AG09319 (cell line): ENCODE results near the gene FNDC3B.

Experiments
- DNase-seq: peaks from one replicate; pipeline ENCODE4 v3.0.0-alpha.2; 2010; ENCODE audit warnings: low read depth; ENCODE audit errors: extremely low read depth
- TF ChIP-seq, protein P1 (sequence below): IDR thresholded peaks from 2 replicates; pipeline ENCODE4 v1.5.1; 2011; ENCODE audit warnings: low read depth, mild to moderate bottlenecking, inconsistent platforms, low read length, moderate library complexity

FNDC3B gene

DNA sequence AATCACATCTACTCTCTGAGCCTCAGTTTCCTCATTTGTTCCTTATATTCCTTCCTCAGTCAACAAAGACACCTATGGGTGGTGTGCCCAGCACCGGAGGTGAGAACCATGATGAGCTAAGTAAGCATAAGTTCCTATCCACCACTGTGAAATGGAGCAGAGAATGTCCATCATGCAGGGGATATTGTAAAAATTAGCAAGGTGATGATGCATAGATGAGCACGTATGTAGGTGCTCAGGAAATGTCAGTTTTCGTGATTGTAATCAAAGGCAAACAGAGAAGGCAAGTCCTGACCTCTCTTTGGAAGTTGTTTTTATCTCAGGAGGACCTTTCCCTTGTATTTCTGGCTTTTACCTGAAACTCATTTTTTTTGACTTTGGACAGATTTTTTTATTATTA is 243.5 kb downstream of the FNDC3B start:
- TF ChIP-seq, protein P1, sequence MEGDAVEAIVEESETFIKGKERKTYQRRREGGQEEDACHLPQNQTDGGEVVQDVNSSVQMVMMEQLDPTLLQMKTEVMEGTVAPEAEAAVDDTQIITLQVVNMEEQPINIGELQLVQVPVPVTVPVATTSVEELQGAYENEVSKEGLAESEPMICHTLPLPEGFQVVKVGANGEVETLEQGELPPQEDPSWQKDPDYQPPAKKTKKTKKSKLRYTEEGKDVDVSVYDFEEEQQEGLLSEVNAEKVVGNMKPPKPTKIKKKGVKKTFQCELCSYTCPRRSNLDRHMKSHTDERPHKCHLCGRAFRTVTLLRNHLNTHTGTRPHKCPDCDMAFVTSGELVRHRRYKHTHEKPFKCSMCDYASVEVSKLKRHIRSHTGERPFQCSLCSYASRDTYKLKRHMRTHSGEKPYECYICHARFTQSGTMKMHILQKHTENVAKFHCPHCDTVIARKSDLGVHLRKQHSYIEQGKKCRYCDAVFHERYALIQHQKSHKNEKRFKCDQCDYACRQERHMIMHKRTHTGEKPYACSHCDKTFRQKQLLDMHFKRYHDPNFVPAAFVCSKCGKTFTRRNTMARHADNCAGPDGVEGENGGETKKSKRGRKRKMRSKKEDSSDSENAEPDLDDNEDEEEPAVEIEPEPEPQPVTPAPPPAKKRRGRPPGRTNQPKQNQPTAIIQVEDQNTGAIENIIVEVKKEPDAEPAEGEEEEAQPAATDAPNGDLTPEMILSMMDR: no peak
- DNase-seq: no peak

DNA sequence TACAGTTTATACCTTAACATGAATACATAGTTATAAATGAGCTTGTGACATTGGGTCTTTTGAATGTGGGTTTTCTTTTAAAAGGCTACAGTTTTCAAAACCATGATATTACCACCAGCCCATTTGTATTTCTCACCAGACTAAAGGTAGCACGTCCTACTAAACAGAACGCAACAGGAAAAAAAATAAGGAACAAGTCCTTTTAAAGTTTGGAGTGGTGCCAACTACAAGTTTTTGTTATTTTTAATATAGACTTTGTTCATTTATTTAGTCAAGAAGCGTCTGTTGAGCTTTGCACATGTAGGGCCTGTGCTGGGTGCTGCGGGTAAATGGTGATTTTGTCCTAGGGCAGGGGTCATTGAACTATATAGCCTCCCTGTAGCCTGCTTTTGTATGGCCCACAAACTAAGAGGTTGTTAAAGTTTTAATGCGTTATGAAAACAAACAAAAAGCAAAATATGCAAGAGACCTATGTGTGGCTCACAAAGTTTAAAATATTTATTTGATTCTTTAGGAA is 244.5 kb downstream of the FNDC3B start:
- no peak for DNase-seq
- TF ChIP-seq, protein P1: no peak

DNA sequence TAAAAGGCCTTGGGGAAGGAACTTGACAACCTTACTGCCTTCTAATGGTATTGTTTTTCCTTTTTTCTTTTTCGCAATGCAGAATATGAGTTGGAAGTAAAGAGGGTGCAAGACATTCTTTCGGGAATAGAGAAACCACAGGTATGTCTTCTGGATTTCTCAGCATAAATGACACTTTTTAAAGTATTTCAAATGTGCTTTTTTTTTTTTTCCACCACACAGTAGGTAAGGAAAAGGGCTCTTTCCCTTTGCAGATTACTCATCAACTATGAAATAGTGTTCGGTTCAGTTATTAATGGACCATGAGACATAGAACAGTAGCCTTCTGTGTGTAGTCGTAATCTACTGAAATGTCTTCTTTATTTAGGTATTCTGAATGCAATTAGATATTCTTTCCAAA is 246.5 kb downstream of the FNDC3B start:
- TF ChIP-seq, protein P1: no peak
- no peak for DNase-seq

DNA sequence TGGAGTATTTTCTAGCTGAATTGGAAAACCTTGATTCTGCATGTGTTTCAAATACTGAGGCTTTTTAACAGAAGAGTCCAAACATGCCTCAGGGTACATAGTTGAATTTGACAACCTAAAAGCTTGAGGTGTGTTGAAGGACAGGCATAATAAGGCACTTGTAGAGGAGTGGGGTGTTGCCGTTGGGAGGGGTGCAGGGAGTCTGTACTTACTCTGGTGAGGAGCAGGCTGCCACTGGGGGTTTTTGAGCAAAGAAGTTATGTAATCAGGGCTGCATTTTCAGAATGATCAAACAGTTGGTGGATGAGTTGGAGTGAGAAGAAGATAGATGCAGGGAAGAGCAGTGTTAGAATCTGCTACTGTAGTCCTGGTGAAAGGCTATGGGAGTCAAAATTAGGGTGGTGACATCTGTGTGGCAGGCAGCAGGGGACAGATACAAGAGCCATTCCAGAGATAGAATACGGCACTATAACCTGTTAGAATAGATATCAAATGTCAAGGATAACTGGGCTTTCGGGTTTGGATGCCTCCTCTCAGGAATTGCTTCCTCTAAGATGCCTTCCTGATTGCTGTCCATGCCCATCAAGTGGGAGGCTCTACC is 247.3 kb downstream of the FNDC3B start:
- no peak for DNase-seq
- TF ChIP-seq, protein P1: no peak

DNA sequence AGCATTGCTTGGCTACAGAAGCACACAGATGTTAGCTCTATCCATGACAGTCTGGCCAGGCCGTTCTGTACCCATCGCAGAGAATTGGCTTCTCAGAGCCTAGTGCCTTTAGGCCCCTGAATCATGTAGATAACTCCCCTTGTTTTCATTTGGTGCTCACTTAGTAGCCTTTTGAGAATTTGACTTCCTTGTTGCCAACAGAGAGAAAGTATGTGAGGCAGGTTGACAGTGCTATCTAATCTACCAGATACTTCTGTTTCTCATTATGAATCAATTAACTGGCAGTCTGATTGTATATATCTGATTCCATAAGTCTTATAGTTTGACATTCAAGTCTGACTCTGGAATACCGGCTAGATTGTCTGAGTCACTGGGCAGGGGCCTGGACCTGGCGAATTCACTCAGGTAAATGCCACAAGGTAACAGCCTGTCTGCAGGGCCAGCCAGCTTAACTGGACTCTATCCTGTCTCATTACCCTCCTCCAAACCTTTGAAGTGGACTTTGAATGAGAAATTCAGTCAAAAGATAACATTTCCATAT is 248.6 kb downstream of the FNDC3B start:
- DNase-seq: no peak
- TF ChIP-seq, protein P1: no peak

DNA sequence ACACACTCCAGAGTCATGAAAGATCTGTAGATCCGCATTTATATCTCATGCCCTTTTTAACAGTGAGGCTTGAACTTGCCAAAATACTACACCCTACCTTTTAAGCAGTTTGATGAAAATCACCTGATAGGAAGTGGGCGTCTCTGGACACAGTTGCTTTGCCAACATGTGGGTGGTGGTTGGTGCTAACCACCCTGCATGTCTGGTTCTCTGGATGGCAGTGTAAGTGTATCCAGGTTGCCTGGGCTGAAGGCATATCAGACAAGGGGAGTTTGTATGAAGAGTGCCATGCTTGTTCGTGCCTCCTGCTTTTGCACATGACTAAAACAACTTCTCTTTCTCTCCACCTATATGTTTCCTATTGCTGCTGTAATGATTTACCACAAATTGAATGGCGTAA is 249.3 kb downstream of the FNDC3B start:
- TF ChIP-seq, protein P1: no peak
- no peak for DNase-seq

DNA sequence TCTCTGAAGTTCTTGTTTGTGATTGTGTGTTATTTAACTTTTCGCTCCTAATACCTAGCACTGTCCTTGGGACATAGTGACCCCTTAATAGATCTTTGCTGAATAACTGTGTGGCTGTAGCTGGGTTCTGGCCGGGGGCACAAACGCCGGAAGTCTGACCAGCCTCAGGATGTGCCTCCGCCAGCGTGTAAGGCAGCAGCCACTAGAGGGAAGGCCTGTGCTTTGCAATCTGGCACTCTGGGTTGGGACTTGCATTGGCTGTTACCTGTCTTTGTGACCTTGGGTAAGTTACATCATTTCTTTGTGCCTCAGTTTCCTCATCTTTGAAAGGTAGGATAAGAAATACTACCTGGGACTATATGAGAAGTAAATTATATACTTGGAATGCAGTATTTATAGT is 250.2 kb downstream of the FNDC3B start:
- TF ChIP-seq, protein P1: peak; percentile 12
- DNase-seq: no peak
